ENCODE measurements around the gene PRKACB. TPM values are rescaled to one million over a fixed set of nuclear protein-coding genes. Genes with fewer than 3 reads are reported as not detected.
"Not testable (repeated sequence)": the region's sequence is repeated elsewhere in the genome, so short reads cannot be mapped to it uniquely, and the experiment has no call there.

The PRKACB gene
- total RNA-seq, 2 experiments from 2014 or later, result 85.2 to 96.3 TPM

DNA sequence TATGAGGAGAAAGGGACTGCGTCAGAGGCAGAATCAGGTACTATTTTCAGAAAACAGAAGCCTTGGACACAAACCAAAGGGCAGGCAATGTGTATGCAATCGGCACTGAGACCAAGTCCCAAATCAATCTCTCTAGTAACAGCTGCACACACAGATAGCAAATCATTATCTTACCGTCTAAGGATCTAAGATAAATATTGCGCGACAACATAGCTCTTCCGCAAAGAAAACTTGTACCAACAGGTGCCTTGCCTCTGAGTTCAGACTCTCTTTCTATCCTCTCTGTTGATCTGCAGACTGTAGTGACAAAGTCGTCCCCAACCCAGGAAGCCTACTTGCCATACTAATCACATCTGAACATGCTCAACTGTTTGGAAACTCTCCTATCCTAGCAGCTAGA lies 134.8 kb downstream of the PRKACB start:
- Mint-ChIP-seq H3K27me3 (ENCODE audit: low read depth) (peaks cover 2% of the 10 kb centered on the region), H3K4me3 (no peak overlapping the region), H3K4me1 (ENCODE audit: low read depth) (no peaks in the 10 kb centered on the region), H3K36me3 (ENCODE audit: low read depth) (no peaks in the 10 kb centered on the region), H3K9me3 (ENCODE audit: insufficient read depth) (no peaks in the 10 kb centered on the region), H3K27ac (no peak overlapping the region)
- ChIA-PET POLR2A (no interaction called here), CTCF (no interaction called here)
- DNase-seq (no peak), ATAC-seq (no peak)

- ATAC-seq, result no peak
- DNase-seq, result no peak
- Mint-ChIP-seq H3K27ac (no peak overlapping the region), H3K27me3 (ENCODE audit: low read depth) (peaks cover 2% of the 10 kb centered on the region), H3K36me3 (ENCODE audit: low read depth) (no peaks in the 10 kb centered on the region), H3K9me3 (ENCODE audit: insufficient read depth) (peaks cover 1% of the 10 kb centered on the region), H3K4me3 (no peak overlapping the region), H3K4me1 (ENCODE audit: low read depth) (no peaks in the 10 kb centered on the region)
- ChIA-PET POLR2A (no interaction called here), CTCF (no interaction called here)
Observed at GRCh38 chr1:84280912-84281311, 136.8 kb downstream of the PRKACB start.

DNA sequence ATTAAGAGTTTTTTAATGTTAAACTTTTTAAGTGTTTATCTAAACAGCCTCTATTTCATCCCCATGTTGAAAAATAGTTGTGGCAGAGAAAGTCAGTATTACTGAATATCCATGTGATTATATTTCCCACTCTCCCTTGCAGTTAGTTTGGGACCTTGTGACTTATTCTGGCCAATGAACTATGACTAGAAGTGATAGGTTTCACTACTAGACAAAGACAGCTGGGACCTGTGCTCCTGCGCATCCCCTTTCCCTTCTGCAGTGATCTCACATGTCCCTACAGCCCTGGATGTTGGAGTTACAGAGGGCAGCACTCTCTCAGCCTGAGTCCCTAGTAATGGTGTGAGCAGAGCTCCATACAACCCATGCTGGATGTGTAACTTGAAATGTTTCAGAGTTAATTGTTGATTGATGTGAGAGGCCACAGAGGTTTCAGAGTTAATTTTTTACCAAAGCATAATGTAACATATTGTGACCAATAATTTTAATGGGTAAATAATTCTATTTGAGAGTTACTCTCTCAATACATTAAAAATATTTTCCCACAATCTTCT lies 138.8 kb downstream of the PRKACB start:
- H3K27me3 Mint-ChIP-seq (ENCODE audit: low read depth), result peaks cover 4% of the 10 kb centered on the region
- H3K4me3 Mint-ChIP-seq, result no peak overlapping the region
- ATAC-seq (no peak), DNase-seq (no peak)
- H3K9me3 Mint-ChIP-seq (ENCODE audit: insufficient read depth), result peaks cover 16% of the 10 kb centered on the region
- CTCF ChIA-PET, result no interaction called here
- H3K27ac Mint-ChIP-seq, result no peak overlapping the region
- POLR2A ChIA-PET, result no interaction called here
- H3K4me1 Mint-ChIP-seq (ENCODE audit: low read depth), result no peaks in the 10 kb centered on the region
- H3K36me3 Mint-ChIP-seq (ENCODE audit: low read depth), result no peaks in the 10 kb centered on the region

- no peaks in the 10 kb centered on the region for H3K36me3 Mint-ChIP-seq (ENCODE audit: low read depth)
- ATAC-seq (no peak), DNase-seq (no peak)
- H3K27ac Mint-ChIP-seq, result no peak overlapping the region
- CTCF ChIA-PET, result no interaction called here
- no peaks in the 10 kb centered on the region for H3K4me1 Mint-ChIP-seq (ENCODE audit: low read depth)
- no peak overlapping the region for H3K4me3 Mint-ChIP-seq
- POLR2A ChIA-PET, result no interaction called here
- peaks cover 16% of the 10 kb centered on the region for H3K9me3 Mint-ChIP-seq (ENCODE audit: insufficient read depth)
- H3K27me3 Mint-ChIP-seq (ENCODE audit: low read depth), result peaks cover 4% of the 10 kb centered on the region
Observed at GRCh38 chr1:84283381-84283780, 139.3 kb downstream of the PRKACB start.

GRCh38 chr1:84286071-84286470 lies 142.0 kb downstream of the PRKACB start:
- Mint-ChIP-seq H3K4me1 (ENCODE audit: low read depth) (no peaks in the 10 kb centered on the region), H3K36me3 (ENCODE audit: low read depth) (no peaks in the 10 kb centered on the region), H3K9me3 (ENCODE audit: insufficient read depth) (peaks cover 16% of the 10 kb centered on the region), H3K27ac (no peak overlapping the region), H3K4me3 (no peak overlapping the region), H3K27me3 (ENCODE audit: low read depth) (peaks cover 2% of the 10 kb centered on the region)
- no peak for DNase-seq
- POLR2A ChIA-PET, result no interaction called here
- ATAC-seq, result no peak
- CTCF ChIA-PET, result interaction anchor here (1.3 kb wide), 1 partner anchor 15 kb away, joined by 3 read pairs; no protein-coding TSS in a partner anchor

DNA sequence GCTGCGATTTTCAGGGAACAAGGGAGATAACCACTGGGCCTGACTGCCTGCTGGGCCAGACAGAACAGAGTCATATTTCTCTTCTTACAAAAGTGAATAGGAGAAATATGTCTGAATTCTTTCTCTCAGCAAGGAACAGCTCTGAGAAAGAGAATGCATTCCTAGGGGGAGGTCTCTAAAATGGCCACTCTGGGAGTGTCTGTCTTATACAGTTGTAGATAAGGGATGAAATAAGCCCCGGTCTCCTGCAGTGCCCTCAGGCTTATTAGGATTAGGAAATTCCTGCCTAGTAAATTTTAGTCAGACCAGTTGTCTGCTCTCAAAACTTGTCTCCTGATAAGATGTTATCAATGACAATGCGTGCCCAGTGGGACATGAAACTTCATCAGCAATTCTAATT lies 143.3 kb downstream of the PRKACB start:
- H3K4me3 Mint-ChIP-seq; H3K4me1 Mint-ChIP-seq (ENCODE audit: low read depth); DNase-seq; ATAC-seq; H3K27ac Mint-ChIP-seq; POLR2A ChIA-PET; CTCF ChIA-PET; H3K27me3 Mint-ChIP-seq (ENCODE audit: low read depth); H3K36me3 Mint-ChIP-seq (ENCODE audit: low read depth): not testable (repeated sequence)
- peaks cover 16% of the 10 kb centered on the region for H3K9me3 Mint-ChIP-seq (ENCODE audit: insufficient read depth)

Other genes with a start within 250 kb of the PRKACB start
- 1 to 10 TPM; 1.1 to 2.1 TPM for gene TTLL7, start 145.1 kb upstream of the PRKACB start, total RNA-seq
- under 1 TPM in 1 of 2 experiments, not detected in 1; 0.29 TPM for gene SAMD13, start 157.4 kb downstream of the PRKACB start, total RNA-seq

Measured in activated CD8-positive, alpha-beta T cell treated with anti-CD3 and anti-CD28 coated beads, Interleukin-2, amount 10 ng/mL, durations not matched to agents 7 days and 5 days (primary cell).